Measurements from ENCODE around the gene DYNC2I2.

GRCh38 chr9:128587453-128587852 lies 69.2 kb downstream of the DYNC2I2 start:
- TF ChIP-seq CTCF (IDR thresholded peaks at IDR 0.05; ENCODE audit: poor library complexity) (no peak), EZH2phosphoT487 (IDR thresholded peaks at IDR 0.05; ENCODE audit: low read depth, severe bottlenecking, unreplicated experiment) (no peak), EZH2 (IDR thresholded peaks at IDR 0.05; ENCODE audit: borderline replicate concordance) (no peak)
